HepG2 (cell line): ENCODE data around the gene SH2D3A. TPM values are rescaled to one million over a fixed set of nuclear protein-coding genes. Genes with fewer than 3 reads are reported as not detected.

Experiments
- DNMT3B ChIP-seq: conservative IDR thresholded peaks from 2 replicates; pipeline ENCODE4 v1.6.1; 2016; ENCODE audit warnings: missing biosample characterization, control low read depth
- HMG20B ChIP-seq: conservative IDR thresholded peaks from 2 replicates; pipeline ENCODE4 v1.6.1; 2016; ENCODE audit warnings: missing genetic modification reagents, missing compliant biosample characterization
- HNRNPH1 ChIP-seq: fragments of 200-400 bp; formaldehyde crosslinking; optimal IDR thresholded peaks from 2 replicates; pipeline ENCODE3; 2017; ENCODE audit warnings: mild to moderate bottlenecking, low read depth, low read length
- KDM1A ChIP-seq: IDR thresholded peaks from 2 replicates; pipeline ENCODE4 v1.6.1; 2016; ENCODE audit warnings: missing compliant biosample characterization
- KMT2A ChIP-seq: sonication (generic); formaldehyde crosslinking; IDR thresholded peaks from 2 replicates; pipeline ENCODE4 v1.4.0; 2020; ENCODE audit warnings: missing genetic modification reagents
- MED1 ChIP-seq: sonication (generic); formaldehyde crosslinking; IDR thresholded peaks from 2 replicates; pipeline ENCODE4 v1.4.0; 2020; ENCODE audit warnings: missing genetic modification reagents
- NR1H2 ChIP-seq: sonication (generic); formaldehyde crosslinking; IDR thresholded peaks from 2 replicates; pipeline ENCODE4 v1.8.1; 2022; ENCODE audit warnings: low read depth, missing genetic modification reagents, borderline replicate concordance
- PTBP1 ChIP-seq: fragments of 200-400 bp; formaldehyde crosslinking; IDR thresholded peaks from 2 replicates; pipeline ENCODE4 v1.6.1; 2018; ENCODE audit warnings: low read length, low read depth; ENCODE audit not compliant: poor library complexity, severe bottlenecking
- RAD51 ChIP-seq: fragments of 450-650 bp; IDR thresholded peaks from 2 replicates; pipeline ENCODE4 v1.6.1; 2016; ENCODE audit warnings: borderline replicate concordance
- RARG ChIP-seq: sonication (generic); formaldehyde crosslinking; IDR thresholded peaks from 2 replicates; pipeline ENCODE4 v1.4.0; 2020; ENCODE audit warnings: low read depth, mild to moderate bottlenecking, missing genetic modification reagents
- RXRB ChIP-seq: IDR thresholded peaks from 2 replicates; pipeline ENCODE4 v1.6.1; 2016; ENCODE audit warnings: borderline replicate concordance, missing genetic modification reagents, missing compliant biosample characterization
- SIN3B ChIP-seq: fragments of 150-350 bp; IDR thresholded peaks from 2 replicates; pipeline ENCODE4 v1.6.1; 2014; ENCODE audit warnings: low read length
- SMARCC2 ChIP-seq: fragments of 450-650 bp; IDR thresholded peaks from 2 replicates; pipeline ENCODE4 v1.6.1; 2017; ENCODE audit warnings: antibody characterized with exemption, mild to moderate bottlenecking
- TEAD2 ChIP-seq: sonication (generic); formaldehyde crosslinking; IDR thresholded peaks from 2 replicates; pipeline ENCODE4 v1.9.0; 2021; ENCODE audit warnings: missing genetic modification reagents
- TMF1 ChIP-seq: sonication (generic); formaldehyde crosslinking; IDR thresholded peaks from 2 replicates; pipeline ENCODE4 v1.8.1; 2022; ENCODE audit warnings: low read depth, missing genetic modification reagents
- TSC22D2 ChIP-seq: sonication (generic); formaldehyde crosslinking; IDR thresholded peaks from 2 replicates; pipeline ENCODE4 v1.5.1; 2020; ENCODE audit warnings: missing genetic modification reagents, mild to moderate bottlenecking, borderline replicate concordance
- YEATS2 ChIP-seq: sonication (generic); formaldehyde crosslinking; IDR thresholded peaks from 2 replicates; pipeline ENCODE4 v1.4.0; 2020; ENCODE audit warnings: missing genetic modification reagents, borderline replicate concordance
- ZNF143 ChIP-seq: sonication (generic); formaldehyde crosslinking; IDR thresholded peaks from 2 replicates; pipeline ENCODE4 v1.4.0; 2020; ENCODE audit warnings: missing genetic modification reagents
- ZNF354B ChIP-seq: sonication (generic); formaldehyde crosslinking; IDR thresholded peaks from 2 replicates; pipeline ENCODE4 v1.8.0; 2022; ENCODE audit warnings: mild to moderate bottlenecking, missing genetic modification reagents
- ZNF367 ChIP-seq: sonication (generic); formaldehyde crosslinking; IDR thresholded peaks from 2 replicates; pipeline ENCODE4 v1.4.0; 2020; ENCODE audit warnings: missing genetic modification reagents, borderline replicate concordance
- ZNF383 ChIP-seq: sonication (generic); formaldehyde crosslinking; IDR thresholded peaks from 2 replicates; pipeline ENCODE4 v1.4.0; 2020; ENCODE audit warnings: missing genetic modification reagents, mild to moderate bottlenecking, borderline replicate concordance
- ZNF496 ChIP-seq: sonication (generic); formaldehyde crosslinking; IDR thresholded peaks from 2 replicates; pipeline ENCODE4 v1.8.1; 2023; ENCODE audit warnings: mild to moderate bottlenecking, moderate library complexity, missing genetic modification reagents; ENCODE audit not compliant: insufficient replicate concordance
- ZNF562 ChIP-seq: sonication (generic); formaldehyde crosslinking; IDR thresholded peaks from 2 replicates; pipeline ENCODE4 v1.8.0; 2022; ENCODE audit warnings: missing genetic modification reagents, borderline replicate concordance
- ZNF776 ChIP-seq: sonication (generic); formaldehyde crosslinking; IDR thresholded peaks from 2 replicates; pipeline ENCODE4 v1.4.0; 2020; ENCODE audit warnings: mild to moderate bottlenecking, missing genetic modification reagents
- ZNF879 ChIP-seq: sonication (generic); formaldehyde crosslinking; IDR thresholded peaks from 2 replicates; pipeline ENCODE4 v1.8.1; 2023; ENCODE audit warnings: missing genetic modification reagents
- polyA plus RNA-seq, 8 experiments: library from polyadenylated mRNA; depleted of rRNA in 3 of 8; stranded (reverse) in 7 of 8; unstranded in 1 of 8; fragments of >200 nt; fragmentation: Illumina TruSeq in 4 of 8; extraction: Trizol in 4 of 8; gene quantifications; 2 replicates each; pipeline versions ENCODE4 v1.2.1 to v1.2.3, GENCODE V29; 2011 to 2016; ENCODE audit warnings: low read depth in 4 of 8, missing spikeins in 1 of 8, mixed read lengths in 1 of 8; ENCODE audit not compliant: insufficient read depth in 1 of 8
- total RNA-seq, 5 experiments: library from RNA; depleted of rRNA; stranded (reverse); fragments of >200 nt; fragmentation: Illumina TruSeq; extraction: Trizol; gene quantifications; 2 replicates each; pipeline ENCODE4 v1.2.3, GENCODE V29; 2016; ENCODE audit warnings: low read depth in 1 of 5
- TF ChIP-seq, protein P1 (sequence below): IDR thresholded peaks from 2 replicates; pipeline ENCODE4 v1.6.1; 2016; ENCODE audit warnings: low read depth
- TF ChIP-seq, protein P2 (sequence below): sonication (generic); formaldehyde crosslinking; IDR thresholded peaks from 2 replicates; pipeline ENCODE4 v1.8.0; 2022; ENCODE audit warnings: missing genetic modification reagents, mild to moderate bottlenecking, inconsistent platforms, borderline replicate concordance
- TF ChIP-seq, protein P3 (sequence below): sonication (generic); formaldehyde crosslinking; IDR thresholded peaks from 2 replicates; pipeline ENCODE4 v1.5.0; 2020; ENCODE audit warnings: missing genetic modification reagents

Gene SH2D3A
- total and polyA plus RNA-seq, 2 of the 13 experiments (the other 11 are each of a cell fraction or from before 2014, with no cell fraction given): 1.0 to 2.2 TPM

DNA sequence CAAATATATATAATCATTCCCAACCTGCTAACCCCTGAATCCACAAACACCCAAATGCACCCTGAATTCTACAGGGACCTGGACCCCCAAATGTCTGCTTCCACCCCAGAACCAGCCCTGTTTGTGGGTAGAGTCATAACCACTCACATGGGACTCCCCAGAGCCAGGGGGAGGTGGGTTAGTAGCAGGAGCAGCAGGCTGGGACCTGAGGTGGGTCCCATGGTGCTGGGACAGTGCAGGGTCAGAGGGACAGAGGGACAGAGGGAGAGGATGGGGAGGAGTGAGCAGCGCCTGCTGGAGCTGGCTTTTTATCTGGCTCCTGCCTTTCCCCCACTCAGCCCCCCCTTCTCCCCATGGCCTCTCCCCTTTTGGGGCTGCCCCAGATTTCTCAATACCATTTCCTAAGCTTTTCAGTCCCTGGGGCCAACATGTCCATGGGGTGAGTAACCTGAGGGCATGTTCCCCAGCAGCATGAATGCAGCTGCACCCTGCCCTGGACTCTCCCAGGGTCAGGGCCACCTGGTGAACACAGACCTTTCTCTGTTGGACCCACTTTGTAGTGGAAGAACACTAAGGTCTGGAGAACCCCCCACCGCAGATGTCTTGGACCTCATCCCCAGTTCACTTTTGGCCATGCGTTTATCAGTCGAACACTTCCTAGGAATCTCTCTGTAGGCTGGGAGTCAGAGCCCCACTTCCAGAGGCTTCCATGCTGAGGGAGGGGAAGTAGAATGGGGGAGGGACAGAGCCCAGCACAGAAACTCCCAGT is 46.7 kb downstream of the SH2D3A start, which contains the start of gene C3 (continued):
- TF ChIP-seq, protein P1, sequence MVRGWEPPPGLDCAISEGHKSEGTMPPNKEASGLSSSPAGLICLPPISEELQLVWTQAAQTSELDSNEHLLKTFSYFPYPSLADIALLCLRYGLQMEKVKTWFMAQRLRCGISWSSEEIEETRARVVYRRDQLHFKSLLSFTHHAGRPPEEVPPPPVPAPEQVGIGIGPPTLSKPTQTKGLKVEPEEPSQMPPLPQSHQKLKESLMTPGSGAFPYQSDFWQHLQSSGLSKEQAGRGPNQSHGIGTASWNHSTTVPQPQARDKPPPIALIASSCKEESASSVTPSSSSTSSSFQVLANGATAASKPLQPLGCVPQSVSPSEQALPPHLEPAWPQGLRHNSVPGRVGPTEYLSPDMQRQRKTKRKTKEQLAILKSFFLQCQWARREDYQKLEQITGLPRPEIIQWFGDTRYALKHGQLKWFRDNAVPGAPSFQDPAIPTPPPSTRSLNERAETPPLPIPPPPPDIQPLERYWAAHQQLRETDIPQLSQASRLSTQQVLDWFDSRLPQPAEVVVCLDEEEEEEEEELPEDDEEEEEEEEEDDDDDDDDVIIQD (CRISPR knock-in tag): peak; percentile 65; the same call in 1 of the 2 replicates
- TF ChIP-seq DNMT3B (CRISPR knock-in tag) (no peak), PTBP1 (no peak), ZNF496 (no peak), ZNF367 (CRISPR knock-in tag) (0 out of 2 replicates have a peak, but pooled peaks have one; percentile 25), SMARCC2 (no peak), KMT2A (CRISPR knock-in tag) (no peak), ZNF562 (CRISPR knock-in tag) (no peak), MED1 (CRISPR knock-in tag) (peak; percentile 95), HMG20B (no peak), YEATS2 (peak; percentile 70; the same call in 1 of the 2 replicates), ZNF383 (CRISPR knock-in tag) (no peak), RARG (CRISPR knock-in tag) (no peak), RXRB (CRISPR knock-in tag) (peak; percentile 99), RAD51 (no peak), TSC22D2 (CRISPR knock-in tag) (peak; percentile 87; the same call in 1 of the 2 replicates), ZNF143 (no peak), ZNF354B (CRISPR knock-in tag) (no peak), TEAD2 (CRISPR knock-in tag) (no peak), KDM1A (CRISPR knock-in tag) (peak; percentile 62; the same call in 1 of the 2 replicates), ZNF879 (CRISPR knock-in tag) (no peak), TMF1 (no peak), HNRNPH1 (no peak), SIN3B (peak; percentile 54), ZNF776 (CRISPR knock-in tag) (no peak), NR1H2 (CRISPR knock-in tag) (peak; percentile 90)
- TF ChIP-seq, protein P2, sequence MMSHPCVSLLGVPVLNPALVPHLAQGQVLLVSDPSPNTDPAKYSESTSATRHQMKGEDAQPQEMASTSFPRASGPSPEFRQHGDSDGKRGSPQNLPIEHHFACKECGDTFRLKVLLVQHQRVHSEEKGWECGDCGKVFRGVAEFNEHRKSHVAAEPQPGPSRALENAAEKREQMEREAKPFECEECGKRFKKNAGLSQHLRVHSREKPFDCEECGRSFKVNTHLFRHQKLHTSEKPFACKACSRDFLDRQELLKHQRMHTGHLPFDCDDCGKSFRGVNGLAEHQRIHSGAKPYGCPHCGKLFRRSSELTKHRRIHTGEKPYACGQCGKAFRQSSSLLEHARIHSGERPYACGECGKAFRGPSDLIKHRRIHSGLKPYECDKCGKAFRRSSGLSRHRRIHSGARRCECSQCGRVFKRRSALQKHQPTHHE (CRISPR knock-in tag): no peak; the same call in 1 of the 2 replicates
- TF ChIP-seq, protein P3, sequence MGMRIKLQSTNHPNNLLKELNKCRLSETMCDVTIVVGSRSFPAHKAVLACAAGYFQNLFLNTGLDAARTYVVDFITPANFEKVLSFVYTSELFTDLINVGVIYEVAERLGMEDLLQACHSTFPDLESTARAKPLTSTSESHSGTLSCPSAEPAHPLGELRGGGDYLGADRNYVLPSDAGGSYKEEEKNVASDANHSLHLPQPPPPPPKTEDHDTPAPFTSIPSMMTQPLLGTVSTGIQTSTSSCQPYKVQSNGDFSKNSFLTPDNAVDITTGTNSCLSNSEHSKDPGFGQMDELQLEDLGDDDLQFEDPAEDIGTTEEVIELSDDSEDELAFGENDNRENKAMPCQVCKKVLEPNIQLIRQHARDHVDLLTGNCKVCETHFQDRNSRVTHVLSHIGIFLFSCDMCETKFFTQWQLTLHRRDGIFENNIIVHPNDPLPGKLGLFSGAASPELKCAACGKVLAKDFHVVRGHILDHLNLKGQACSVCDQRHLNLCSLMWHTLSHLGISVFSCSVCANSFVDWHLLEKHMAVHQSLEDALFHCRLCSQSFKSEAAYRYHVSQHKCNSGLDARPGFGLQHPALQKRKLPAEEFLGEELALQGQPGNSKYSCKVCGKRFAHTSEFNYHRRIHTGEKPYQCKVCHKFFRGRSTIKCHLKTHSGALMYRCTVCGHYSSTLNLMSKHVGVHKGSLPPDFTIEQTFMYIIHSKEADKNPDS (CRISPR knock-in tag): peak; percentile 87
